ENCODE data around the gene SAMD4A. TPM values are rescaled to one million over a fixed set of nuclear protein-coding genes. Genes with fewer than 3 reads are reported as not detected.

The SAMD4A gene
- total RNA-seq, 1 donor, result 61.3 TPM

GRCh38 chr14:54637270-54638134, 70.6 kb downstream of the SAMD4A start:
- TF ChIP-seq CTCF (IDR thresholded peaks at IDR 0.05; ENCODE audit: insufficient read depth, low read depth, low read length), result no peak
- no peak for DNase-seq (ENCODE audit: low read depth)
- H3K4me3 ChIP-seq (ENCODE audit: low read depth, low read length), result no peak overlapping the region

- H3K4me3 ChIP-seq (ENCODE audit: low read depth, low read length), result no peak overlapping the region
- TF ChIP-seq CTCF (IDR thresholded peaks at IDR 0.05; ENCODE audit: insufficient read depth, low read depth, low read length), result no peak
- peak; percentile 75 for DNase-seq (ENCODE audit: low read depth)
Observed at GRCh38 chr14:54638135-54638446, 71.2 kb downstream of the SAMD4A start.

- H3K4me3 ChIP-seq (ENCODE audit: low read depth, low read length), result no peak overlapping the region
- TF ChIP-seq CTCF (IDR thresholded peaks at IDR 0.05; ENCODE audit: insufficient read depth, low read depth, low read length), result no peak
- no peak for DNase-seq (ENCODE audit: low read depth)
Observed at GRCh38 chr14:54639611-54640010, 72.7 kb downstream of the SAMD4A start.

- DNase-seq (ENCODE audit: low read depth), result no peak
- TF ChIP-seq CTCF (IDR thresholded peaks at IDR 0.05; ENCODE audit: insufficient read depth, low read depth, low read length), result no peak
Observed at GRCh38 chr14:54640506-54640905, 73.6 kb downstream of the SAMD4A start.

GRCh38 chr14:54642121-54642520, 75.2 kb downstream of the SAMD4A start:
- TF ChIP-seq CTCF (IDR thresholded peaks at IDR 0.05; ENCODE audit: insufficient read depth, low read depth, low read length), result no peak
- no peak for DNase-seq (ENCODE audit: low read depth)
- no peak overlapping the region for H3K4me3 ChIP-seq (ENCODE audit: low read depth, low read length)

More at GRCh38 chr14:54640506-54640905, 73.6 kb downstream of the SAMD4A start:
- no peak overlapping the region for H3K4me3 ChIP-seq (ENCODE audit: low read depth, low read length)

GRCh38 chr14:54642801-54643695, 76.1 kb downstream of the SAMD4A start:
- TF ChIP-seq CTCF (IDR thresholded peaks at IDR 0.05; ENCODE audit: insufficient read depth, low read depth, low read length), result peak; percentile 45
- no peak overlapping the region for H3K4me3 ChIP-seq (ENCODE audit: low read depth, low read length)
- peak; percentile 53 for DNase-seq (ENCODE audit: low read depth)
